IMR-90 (cell line): Measurements from ENCODE around the gene MEP1B.

Experiments
- ELK1 ChIP-seq: fragments of 150-350 bp; IDR thresholded peaks from 2 replicates; pipeline ENCODE4 v1.6.1; 2016; ENCODE audit warnings: low read depth, mild to moderate bottlenecking, low read length, moderate library complexity, borderline replicate concordance
- POLR2A ChIP-seq: IDR thresholded peaks from 2 replicates; pipeline ENCODE4 v1.6.1; 2012; ENCODE audit warnings: mild to moderate bottlenecking, low read depth, low read length
- RAD21 ChIP-seq: IDR thresholded peaks from 2 replicates; pipeline ENCODE4 v1.6.1; 2012; ENCODE audit warnings: low read length, improper control_type of control experiment
- RCOR1 ChIP-seq: IDR thresholded peaks from 2 replicates; pipeline ENCODE4 v1.6.1; 2012; ENCODE audit warnings: mild to moderate bottlenecking, low read length, improper control_type of control experiment; ENCODE audit not compliant: insufficient replicate concordance
- RFX5 ChIP-seq: IDR thresholded peaks from 2 replicates; pipeline ENCODE4 v1.8.0; 2012; ENCODE audit warnings: low read depth, mild to moderate bottlenecking, low read length, moderate library complexity
- SMC3 ChIP-seq: fragments of 150-350 bp; IDR thresholded peaks from 2 replicates; pipeline ENCODE4 v1.6.1; 2016; ENCODE audit warnings: low read depth, mild to moderate bottlenecking, antibody characterized with exemption, low read length, moderate library complexity
- TF ChIP-seq, protein P1 (sequence below): conservative IDR thresholded peaks from 2 replicates; pipeline ENCODE4 v1.5.1; 2012; ENCODE audit warnings: mild to moderate bottlenecking, low read depth, low read length, improper control_type of control experiment
- TF ChIP-seq, protein P2 (sequence below): fragments of 150-350 bp; IDR thresholded peaks from 2 replicates; pipeline ENCODE4 v1.6.1; 2017; ENCODE audit warnings: mild to moderate bottlenecking, antibody characterized with exemption, low read length, low read depth

DNA sequence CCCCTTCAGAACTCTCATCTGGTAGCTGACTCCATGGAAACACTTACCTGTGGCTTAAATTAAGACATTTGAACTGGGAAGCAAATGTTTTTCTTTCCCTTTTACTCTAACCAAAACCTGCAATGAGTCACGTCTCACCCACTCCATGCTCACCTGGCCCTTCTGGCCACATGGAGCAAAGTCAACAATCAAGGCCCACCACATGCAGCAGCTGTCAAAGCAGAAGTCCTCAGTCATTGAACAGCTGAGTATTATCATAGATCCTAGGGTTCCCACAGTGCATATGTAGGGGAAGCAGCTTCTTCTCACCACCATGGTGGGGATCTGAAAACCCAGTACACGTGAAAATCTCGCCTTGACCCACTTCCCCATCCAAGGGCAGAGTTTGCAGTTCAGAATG lies 12.3 kb upstream of the MEP1B start:
- TF ChIP-seq RAD21 (no peak), POLR2A (no peak), RFX5 (no peak), SMC3 (no peak), ELK1 (no peak), RCOR1 (no peak)
- TF ChIP-seq, protein P1, sequence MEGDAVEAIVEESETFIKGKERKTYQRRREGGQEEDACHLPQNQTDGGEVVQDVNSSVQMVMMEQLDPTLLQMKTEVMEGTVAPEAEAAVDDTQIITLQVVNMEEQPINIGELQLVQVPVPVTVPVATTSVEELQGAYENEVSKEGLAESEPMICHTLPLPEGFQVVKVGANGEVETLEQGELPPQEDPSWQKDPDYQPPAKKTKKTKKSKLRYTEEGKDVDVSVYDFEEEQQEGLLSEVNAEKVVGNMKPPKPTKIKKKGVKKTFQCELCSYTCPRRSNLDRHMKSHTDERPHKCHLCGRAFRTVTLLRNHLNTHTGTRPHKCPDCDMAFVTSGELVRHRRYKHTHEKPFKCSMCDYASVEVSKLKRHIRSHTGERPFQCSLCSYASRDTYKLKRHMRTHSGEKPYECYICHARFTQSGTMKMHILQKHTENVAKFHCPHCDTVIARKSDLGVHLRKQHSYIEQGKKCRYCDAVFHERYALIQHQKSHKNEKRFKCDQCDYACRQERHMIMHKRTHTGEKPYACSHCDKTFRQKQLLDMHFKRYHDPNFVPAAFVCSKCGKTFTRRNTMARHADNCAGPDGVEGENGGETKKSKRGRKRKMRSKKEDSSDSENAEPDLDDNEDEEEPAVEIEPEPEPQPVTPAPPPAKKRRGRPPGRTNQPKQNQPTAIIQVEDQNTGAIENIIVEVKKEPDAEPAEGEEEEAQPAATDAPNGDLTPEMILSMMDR: no peak
- TF ChIP-seq, protein P2, sequence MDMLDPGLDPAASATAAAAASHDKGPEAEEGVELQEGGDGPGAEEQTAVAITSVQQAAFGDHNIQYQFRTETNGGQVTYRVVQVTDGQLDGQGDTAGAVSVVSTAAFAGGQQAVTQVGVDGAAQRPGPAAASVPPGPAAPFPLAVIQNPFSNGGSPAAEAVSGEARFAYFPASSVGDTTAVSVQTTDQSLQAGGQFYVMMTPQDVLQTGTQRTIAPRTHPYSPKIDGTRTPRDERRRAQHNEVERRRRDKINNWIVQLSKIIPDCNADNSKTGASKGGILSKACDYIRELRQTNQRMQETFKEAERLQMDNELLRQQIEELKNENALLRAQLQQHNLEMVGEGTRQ: no peak
